Neural progenitor cell (in vitro differentiated cells): Measurements from ENCODE around the gene PDCL2.

Source experiments
- CTCF ChIP-seq: fragments of 200-600 bp; sonication (generic); IDR thresholded peaks from 2 replicates; pipeline ENCODE4 v1.5.1; 2017; ENCODE audit warnings: antibody characterized with exemption, mild to moderate bottlenecking
- EZH2 ChIP-seq: fragments of 200-600 bp; sonication (generic); IDR thresholded peaks from 2 replicates; pipeline ENCODE4 v1.6.1; 2017; ENCODE audit warnings: antibody characterized with exemption, mild to moderate bottlenecking, moderate library complexity
- EZH2phosphoT487 ChIP-seq: fragments of 200-600 bp; sonication (generic); IDR thresholded peaks from 2 replicates; pipeline ENCODE4 v1.6.1; 2017; ENCODE audit warnings: antibody characterized with exemption

- TF ChIP-seq EZH2 = no peak
- peak; percentile 15 for TF ChIP-seq CTCF
- no peak for TF ChIP-seq EZH2phosphoT487
These were observed 21.6 kb upstream of the PDCL2 start for GRCh38 chr4:55613621-55614020.
